Stimulated activated CD8-positive, alpha-beta memory T cell treated with anti-CD3 and anti-CD28 coated beads, Interleukin-7, amount 100 ng/mL, for 1 hour (primary cell): ENCODE results near the gene GAB2.
"Not testable (repeated sequence)": the region's sequence is repeated elsewhere in the genome, so short reads cannot be mapped to it uniquely, and the experiment has no call there.

Experiments
- DNase-seq, 2 donors: peaks; one replicate each; pipeline ENCODE4 v3.0.0-alpha.2; 2020; ENCODE audit warnings: low read depth in 2 of 2

GAB2 gene

DNA sequence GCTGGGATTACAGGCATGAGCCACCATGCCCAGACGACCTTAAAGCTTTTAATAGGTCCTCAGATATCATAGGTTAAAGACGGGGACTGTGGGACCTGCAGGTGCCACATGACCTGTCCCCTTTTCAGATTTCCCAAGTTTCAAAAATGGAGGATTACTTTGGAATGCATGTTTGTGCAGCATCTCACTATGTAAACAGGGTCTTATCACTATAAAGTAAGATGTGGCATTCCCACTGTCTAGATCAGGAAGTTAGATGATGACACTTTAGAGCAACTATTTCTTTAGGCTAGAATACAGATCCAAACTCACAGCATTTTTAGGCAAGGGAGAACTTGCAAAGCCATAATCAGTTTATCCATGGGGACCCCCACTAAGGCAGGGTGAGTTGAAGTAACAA is 136.1 kb downstream of the GAB2 start:
- DNase-seq = no peak

DNA sequence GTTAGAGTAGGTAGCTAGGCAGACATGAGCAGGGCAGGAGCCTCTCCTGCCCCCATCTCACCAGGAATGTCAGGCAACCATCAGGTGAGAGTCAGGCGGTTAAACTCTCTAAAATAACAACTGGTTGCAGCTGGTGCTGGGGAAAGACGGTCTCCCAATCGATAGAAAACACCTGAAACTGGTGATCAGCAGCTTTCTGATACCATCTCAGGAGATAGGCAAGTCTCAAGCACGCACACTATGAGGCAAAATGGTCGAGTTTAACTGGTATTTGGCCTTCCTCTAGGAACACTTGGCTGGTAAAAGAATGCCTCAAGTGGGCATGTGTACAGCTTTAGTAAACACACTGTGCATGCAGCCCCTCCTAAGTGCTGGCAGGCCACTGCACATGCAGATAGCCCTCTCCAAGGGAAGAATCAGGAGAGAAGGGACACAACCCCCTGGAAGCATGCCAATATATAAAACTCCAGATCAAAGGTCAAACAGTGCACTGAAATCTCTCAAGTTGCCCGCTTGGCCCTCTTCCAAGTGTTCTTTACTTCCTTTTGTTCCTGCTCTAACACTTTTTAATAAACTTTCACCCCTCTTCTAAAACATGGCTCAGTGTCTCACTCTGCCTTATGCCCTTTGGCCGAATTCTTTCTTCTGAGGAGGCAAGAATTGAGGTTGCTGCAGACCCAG is 140.2 kb downstream of the GAB2 start:
- DNase-seq = no peak

DNA sequence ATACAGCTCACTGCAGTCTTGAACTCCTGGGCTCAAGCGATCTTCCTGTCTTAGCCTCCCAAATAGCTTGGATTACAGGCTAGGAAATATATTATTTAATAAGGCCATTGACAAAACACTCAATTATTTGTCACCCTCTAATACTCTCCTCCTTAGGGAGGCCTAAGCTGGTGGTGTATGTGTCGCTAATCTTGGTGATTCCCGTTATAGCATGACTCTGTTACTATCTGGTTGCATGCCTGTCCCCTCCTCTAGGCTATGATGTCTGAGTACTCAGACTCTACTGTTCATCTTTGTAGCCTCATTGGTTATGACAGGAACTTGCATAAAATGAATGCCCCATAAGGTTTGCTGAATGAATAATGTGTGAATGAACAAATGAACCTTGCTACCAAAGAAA is 141.3 kb downstream of the GAB2 start:
- no peak for DNase-seq

DNA sequence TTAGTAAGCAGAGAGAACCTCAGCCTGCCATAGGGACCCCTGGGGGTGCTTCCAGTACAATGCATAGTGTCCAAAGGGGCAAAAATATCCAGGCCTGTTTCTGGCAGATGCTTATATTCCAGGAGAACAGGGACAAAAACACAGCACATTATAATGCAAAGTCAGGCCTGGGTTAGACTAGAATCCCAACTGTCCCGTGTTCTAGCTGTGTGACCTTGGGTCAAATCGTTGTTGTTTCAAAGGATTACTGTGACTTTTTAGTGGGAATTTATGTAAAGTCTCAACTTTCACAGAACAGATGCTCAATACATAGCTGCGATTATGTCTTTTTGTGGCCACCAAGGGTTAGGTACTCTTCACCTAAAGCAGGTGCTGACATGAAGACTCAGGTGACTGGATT is 142.9 kb downstream of the GAB2 start:
- no peak for DNase-seq

DNA sequence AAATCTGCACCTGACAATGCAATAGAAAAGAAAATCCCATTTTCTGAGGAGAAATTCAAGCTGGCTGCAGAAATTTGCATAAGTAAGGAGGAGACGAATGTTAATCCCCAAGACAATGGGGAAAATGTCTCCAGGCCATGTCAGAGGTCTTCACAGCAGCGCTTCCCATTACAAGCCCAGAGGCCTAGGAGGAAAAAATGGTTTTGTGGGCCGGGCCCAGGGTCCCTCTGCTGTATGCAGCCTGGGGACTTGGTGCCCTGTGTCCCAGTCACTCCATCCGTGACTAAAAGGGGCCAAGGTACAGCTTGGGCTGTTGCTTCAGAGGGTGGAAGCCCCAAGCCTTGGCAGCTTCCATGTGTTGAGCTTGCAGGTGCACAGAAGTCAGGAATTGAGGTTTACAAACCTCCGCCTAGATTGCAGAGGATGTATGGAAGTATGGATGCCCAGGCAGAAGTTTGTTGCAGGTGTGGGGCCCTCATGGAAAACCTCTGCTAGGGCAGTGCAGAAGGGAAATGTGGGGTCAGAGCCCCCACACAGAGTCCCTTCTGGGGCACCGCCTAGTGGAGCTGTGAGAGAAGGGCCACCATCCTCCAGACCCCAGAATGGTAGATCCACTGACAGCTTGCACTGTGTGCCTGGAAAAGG is 144.9 kb downstream of the GAB2 start:
- DNase-seq = not testable (repeated sequence)

DNA sequence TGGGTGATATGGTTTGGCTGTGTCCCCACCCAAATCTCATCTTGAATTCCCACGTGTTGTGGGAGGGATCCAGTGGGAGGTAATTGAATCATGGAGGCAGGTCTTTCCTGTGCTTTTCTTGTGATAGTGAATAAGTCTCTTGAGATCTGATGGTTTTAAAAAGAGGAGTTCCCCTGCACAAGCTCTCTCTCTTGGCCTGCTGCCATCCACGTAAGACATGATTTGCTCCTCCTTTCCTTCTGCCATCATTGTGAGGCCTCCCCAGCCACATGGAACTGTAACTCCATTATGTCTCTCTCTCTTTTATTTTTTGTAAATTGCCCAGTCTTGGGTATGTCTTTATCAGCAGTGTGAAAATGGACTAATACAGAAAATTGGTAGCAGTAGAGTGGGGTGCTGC is 145.8 kb downstream of the GAB2 start:
- DNase-seq = not testable (repeated sequence)

DNA sequence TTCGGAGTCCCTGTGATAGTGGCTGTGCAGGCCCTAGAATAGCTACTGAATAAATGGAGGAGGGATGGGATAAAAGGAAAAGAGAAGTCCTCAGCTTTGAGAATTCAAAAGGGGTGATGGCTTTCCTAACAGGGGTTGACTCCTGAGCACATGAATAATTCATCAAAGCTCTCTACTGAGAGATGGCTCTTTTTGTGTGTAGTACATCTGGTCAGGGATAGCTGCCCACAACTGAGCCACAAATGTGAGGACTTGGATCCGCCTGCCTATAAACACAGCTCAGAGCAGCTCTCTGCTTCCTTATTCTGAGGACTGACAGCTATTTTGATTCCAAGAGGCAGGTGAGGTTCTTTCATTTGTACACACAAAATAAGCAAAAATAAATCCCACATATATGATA is 146.6 kb downstream of the GAB2 start:
- no peak for DNase-seq

DNA sequence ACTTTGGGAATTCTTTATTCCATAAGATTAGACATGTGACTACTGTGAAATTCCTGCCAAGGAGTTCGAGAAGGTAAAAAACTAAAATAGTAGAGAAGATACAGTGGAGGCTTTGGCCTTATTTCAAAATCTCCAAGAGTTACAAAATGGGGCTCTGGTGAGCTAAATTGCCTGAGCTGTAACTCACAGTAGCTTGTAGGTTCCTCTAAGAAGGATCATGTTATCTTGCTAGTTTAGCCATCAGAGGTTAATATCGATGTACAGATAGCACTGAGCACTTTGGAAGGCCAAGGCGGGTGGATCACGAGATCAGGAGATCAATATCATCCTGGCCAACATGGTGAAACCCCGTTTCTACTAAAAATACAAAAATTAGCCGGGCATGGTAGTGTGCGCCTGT is 147.8 kb downstream of the GAB2 start:
- no peak for DNase-seq

DNA sequence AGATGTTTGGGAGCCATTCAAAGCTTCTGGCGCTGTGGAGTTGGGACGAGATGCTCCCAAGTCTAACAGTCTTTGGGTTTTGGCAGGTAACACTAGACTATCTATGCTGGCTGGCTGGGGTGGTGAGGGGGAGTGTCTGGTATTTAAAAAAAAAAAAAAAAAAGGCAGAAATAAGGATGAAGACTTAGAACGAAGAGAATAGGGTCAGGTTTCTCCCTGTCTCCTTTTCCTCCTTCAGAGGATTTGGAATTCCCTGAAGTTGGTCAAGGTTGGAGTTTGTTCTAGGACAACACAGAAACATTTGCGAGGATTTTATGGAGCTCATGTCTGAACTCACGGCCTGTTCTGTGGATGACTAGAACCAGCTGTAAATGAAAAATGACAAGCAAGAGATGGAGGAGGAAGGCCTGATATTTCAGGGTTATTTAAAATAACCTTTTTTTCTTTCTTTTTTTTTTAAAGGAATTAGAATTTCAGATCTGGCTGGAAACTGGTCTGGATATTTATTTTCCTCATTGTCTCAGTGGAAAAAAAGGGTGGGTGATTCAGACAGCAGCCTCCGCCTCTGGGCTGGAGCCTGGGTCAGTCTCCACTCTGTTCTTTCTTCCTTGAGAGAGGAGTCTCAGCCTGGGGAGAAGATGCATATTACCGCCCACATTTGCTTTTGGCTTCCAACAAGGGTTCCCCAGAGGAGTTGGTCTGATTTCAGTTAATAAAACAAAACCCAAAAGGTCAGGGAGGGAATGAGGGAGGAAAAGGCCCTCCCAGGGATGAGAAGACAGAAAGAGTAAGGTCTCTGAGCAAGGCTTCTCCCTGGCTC is 148.8 kb downstream of the GAB2 start:
- no peak for DNase-seq

DNA sequence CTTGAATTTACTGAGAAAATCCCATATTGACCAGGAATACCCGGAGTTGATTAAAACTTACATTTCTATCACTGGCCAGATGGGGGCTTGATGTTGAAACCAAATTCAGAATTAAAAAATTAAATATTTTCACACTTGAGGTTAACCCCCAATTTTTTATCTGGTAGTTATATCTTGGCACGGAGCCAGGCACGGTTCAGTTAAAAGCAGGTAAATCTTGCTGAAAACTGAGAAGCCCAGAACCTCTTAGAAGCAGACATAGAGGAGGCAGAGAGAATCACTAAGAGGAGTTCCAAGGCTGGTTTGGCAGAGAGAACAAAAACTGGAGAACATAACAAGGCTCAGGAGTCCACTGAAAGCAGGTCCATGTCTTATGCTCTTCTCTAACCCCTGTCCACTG is 151.2 kb downstream of the GAB2 start:
- no peak for DNase-seq

DNA sequence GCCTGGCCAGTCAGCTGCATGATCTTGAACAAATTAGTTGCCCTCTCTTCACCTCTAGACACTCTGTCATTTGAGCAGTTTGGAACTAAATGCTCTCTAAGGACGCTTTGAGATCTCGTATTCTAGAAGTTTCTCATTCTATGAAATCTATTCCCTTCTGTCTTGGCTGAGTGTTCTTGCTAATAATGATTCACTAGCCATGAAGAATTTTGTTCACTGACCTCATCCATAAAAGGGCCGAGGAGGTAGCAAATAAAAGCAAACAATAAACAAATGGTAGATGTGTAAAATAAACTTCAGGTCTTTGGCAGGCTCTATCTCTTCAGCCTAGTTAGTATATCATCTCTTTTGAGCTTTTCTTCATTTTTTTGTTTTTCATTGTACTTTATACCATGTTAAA is 152.3 kb downstream of the GAB2 start:
- DNase-seq = no peak

DNA sequence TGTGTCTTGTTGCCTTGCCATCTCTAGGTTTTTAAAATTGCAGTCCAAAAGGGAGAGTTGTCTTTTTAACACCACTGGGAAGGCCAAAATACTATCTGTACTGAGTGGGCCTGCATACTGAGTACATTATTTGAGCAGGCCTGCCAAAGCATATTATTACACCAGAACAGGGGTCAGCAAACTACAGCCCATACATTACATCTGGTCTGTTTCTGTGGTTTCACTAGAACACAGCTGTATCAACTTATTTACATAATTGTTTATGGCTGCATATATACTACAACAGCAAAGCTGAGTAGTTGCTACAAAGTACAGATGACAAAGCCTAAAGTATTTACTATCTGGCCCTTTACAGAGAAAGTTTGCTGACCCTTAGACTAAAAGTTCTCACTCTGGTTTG is 154.9 kb downstream of the GAB2 start:
- no peak for DNase-seq

DNA sequence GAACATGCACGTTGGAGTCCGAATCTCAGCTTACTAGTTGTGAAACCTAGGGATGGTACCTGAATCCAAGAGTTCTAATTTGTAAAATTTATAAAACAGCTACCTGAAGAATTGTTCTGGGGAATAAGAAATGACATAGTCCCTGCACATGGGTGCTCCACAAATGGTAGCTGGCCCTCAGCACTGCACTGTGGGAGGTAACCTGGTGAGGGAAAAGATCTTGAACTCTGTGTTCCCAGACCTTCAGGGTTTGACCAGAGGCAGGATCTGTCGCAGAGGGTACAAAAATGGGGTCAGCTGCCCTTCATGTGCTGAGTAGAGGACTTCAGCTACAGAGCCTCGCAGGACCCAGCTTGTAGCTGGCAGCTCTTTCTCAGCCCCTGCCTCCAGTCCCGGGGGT is 155.4 kb downstream of the GAB2 start:
- no peak for DNase-seq

DNA sequence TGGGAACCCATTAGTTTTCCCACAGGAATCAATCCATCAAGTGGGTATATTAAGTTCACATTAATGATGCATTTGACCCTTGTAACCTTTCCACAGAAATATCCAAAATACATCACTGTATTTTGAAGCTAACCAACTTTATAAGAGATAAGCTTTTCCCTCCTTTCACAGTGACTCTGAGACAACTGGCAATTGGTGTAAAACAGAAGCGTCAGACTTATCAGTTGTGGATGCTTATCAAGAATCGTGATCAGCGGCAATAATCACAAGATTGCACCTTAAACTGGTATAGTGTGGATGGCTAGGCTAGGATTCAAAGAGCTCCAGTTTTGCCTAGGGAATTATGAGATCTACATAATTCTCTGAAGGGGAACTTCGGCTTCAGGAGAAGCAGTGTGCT is 155.8 kb downstream of the GAB2 start:
- no peak for DNase-seq

DNA sequence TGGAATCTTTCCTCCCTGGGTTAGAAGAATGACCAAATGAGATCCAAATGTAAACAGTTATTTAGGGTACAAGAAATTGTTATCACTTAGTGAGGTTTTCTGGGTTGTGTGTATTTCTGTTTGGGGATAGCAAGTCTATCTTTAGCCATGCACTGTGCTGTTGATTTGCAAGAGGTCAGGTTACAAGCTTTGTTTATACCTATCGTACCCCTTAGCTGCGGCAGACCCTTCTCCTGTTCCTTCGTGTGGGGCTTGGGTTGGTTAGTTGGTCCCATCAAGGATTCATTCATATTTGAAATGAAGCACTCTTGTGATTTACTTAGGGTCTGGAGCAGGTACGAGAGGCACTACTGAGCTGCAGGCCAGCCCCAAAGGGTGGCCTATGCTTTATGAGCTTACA is 156.3 kb downstream of the GAB2 start:
- no peak for DNase-seq

DNA sequence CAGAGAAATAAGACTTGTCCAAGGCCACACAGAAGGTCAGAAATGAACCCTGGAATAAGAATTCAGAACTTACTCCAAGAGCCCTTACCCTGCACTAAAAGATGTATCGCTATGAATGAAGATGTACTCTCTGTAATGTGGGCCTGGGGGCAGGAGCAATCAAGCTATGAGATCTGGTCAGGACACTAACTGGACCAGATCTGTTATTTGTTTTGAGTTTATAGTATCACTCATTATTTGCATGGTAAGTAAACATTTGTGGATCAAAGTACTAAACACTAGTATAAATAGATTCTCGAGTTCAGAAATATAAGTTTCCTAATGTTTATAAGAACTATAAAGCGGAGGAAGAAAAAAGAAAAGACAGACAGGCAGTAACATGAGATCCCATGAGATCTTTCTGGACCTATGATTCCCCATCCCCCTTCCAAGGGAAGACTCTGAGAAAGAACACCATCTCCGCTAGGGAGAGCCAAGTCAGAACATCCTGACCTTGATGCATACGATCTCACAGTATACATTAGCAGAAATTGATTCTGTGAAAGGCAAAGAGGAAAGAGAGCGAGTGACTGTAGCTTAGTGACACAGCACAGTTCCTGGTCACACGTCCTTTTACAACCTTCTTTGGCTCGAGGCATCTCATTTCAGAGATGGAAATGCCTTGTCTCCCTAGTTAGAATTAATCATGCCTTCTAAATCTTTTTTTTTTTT is 157.7 kb downstream of the GAB2 start:
- no peak for DNase-seq

DNA sequence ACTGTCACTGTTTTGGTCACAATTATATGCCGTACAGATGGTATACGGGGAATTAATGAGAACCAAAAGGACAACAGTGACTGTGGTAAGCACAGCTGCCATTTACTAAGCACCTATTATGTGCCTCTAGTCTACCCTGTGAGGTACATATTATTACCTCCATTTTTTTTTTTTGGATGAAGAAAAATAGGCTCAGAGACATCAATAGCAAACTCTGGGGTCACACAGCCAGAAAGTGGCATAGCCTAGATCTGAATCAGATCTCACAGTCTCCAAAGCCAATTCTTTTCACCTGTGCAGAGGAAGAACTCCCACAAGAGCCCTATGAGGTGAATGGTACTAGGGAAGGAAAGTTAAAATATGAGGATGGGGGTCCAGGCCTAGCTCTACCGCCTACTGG is 160.0 kb downstream of the GAB2 start:
- no peak for DNase-seq

DNA sequence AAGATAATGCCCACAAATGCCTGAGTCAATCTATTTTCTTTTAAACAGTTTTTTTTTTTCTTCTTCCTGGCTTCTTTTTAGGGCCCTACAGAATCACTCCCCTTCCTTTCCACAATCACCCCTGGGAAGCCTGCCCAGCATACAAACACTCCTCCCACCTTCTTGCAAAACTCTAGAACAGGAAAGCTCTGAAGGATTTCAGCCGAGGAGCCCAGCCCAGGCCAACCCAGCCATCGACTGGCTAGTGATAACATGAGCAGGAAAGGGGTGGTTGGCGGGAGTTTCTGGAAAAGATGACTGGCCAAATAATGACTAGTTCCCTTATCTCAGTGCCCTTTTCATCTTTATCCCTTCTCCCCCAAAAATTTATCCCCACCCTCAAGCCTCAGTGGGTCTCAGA is 160.7 kb downstream of the GAB2 start:
- DNase-seq = no peak

DNA sequence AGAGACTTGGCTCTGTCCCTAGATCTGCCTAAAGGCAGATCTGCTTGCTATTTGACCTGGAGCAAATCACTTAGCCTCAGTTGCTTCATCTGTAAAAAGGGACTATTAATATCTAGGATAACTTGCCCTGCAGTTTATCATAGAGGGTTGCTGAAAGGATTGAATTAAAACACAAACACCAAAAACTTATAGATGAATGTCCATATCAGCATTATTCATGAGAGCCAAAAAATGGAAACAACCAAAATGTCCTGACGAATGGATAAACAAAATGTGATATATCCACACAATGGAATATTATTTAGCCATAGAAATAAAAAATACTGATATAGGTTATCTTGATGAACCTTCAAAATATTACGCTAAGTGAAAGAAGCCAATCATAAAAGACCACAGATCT is 161.7 kb downstream of the GAB2 start:
- no peak for DNase-seq

DNA sequence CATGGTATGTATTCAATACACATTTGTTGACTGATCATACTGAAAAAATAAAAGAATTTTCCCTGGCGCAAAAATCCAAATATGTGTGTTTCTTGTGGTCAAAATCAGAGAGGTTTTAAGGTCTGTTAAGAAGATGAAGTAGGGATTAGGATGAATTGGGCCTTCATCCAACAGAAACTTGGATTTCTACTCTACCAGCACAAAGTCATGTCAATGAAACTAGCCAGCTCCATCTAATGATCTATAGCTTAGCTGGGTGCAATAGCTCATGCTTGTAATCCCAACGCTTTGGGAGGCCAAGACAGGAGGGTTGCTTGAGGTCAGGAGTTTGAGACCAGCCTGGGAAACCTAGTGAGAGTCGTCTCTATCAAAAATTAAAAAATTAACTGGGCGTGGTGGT is 163.4 kb downstream of the GAB2 start:
- DNase-seq = no peak

DNA sequence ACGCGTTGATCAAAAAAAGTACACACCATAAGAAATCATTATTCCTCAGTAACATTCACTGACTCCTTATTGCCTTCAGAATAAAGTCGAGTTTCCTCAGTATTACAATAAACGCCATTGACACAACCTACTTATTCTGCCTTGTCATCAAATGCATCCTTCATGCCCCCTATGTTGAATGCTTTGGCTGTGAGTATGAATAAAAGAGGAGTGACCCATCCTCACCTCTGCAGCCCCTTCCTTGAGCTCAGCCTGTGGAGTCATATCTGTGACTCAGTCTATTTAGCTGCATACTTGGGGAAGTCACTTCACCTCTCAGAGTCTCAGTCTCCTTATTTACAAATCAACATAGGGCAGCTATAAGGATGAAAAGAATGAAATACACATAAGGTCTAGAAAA is 163.8 kb downstream of the GAB2 start:
- no peak for DNase-seq

DNA sequence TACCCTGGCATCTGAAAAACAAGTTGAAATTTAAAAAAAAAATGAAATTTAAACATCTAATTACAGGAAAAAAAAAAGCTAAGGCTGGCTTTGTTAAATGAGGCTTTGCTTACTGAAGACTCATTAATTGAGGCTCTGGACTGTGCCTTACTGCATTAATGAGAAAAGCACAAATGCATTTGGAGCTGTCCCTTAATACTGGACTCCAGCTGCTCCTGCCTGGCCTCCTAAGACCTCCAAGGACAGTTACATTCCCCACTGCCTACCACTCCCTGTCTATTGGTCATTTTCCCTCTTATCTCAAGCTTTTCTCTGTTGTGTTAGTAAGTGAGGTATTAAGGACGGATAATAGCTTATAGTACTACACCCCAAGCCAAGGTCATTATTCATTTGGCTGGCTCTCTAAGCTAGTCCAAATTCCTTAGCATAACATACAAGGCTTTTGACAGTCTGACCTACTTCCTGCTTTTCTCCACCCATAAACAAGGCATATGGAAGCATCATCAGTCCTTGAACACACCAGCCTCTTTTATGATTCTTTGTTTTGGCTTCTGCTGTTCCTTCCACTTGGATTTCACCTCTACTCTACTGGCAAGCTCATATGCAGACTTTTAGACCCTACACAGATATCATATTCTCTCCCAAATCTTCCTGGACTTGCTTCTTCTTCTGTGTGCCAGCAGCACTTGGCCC is 166.4 kb downstream of the GAB2 start:
- no peak for DNase-seq
